Stimulated activated CD8-positive, alpha-beta memory T cell treated with anti-CD3 and anti-CD28 coated beads, Interleukin-12 subunit alpha, Interleukin-12 subunit beta, amount 100 ng/mL, for 24 hours (primary cell): ENCODE data around the gene TAB2.
"Not testable (repeated sequence)": the region's sequence is repeated elsewhere in the genome, so short reads cannot be mapped to it uniquely, and the experiment has no call there.

Experiments
- DNase-seq: peaks from one replicate; pipeline ENCODE4 v3.0.0-alpha.2; 2020; ENCODE audit errors: extremely low read depth

Gene TAB2

DNA sequence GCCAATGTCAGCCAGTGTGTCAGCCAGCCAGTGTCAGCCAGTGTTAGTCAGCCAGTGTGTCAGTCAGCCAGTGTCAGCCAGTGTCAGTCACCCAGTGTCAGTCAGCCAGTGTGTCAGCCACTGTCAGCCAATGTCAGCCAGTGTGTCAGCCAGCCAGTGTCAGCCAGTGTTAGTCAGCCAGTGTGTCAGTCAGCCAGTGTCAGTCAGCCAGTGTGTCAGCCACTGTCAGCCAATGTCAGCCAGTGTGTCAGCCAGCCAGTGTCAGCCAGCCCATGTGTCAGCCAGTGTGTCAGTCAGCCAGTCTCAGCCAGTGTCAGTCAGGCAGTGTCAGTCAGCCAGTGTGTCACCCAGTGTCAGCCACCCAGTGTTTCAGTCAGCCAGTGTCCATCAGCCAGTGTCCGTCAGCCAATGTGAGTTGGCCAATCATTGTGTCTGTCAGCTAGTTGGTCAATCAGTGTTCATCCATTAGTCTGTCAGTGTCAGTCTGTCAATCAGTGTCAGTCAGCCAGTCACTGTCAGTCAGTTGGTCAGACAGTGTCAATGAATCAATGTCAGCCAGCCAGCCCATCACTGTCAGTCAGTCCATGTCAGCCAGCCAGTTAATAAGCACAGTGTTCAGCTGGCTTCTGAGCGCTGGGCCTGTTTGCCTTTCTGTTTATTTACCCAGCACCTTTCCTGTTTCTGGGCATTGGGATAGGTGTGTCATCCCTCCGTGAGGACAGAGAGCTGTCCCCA lies 127.0 kb downstream of the TAB2 start:
- DNase-seq, result not testable (repeated sequence)

DNA sequence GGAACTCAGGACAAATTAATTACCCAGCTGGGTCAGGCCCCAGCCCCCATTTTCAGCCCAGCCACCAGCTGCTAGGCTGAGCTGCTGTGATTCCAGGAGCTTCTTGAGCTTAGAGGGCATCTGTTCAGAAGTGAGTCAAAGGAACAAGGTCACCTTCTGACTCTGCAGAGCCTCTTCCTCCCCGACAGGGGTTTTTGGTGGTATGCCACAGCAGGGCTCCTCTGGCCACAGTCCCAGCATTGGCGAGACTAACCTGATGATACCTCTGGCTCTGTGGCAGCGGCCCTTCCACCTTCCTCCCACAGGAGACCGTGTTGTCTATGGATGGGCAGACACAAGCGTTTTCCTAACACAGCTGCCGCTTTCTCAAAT lies 127.6 kb downstream of the TAB2 start:
- DNase-seq, result no peak

DNA sequence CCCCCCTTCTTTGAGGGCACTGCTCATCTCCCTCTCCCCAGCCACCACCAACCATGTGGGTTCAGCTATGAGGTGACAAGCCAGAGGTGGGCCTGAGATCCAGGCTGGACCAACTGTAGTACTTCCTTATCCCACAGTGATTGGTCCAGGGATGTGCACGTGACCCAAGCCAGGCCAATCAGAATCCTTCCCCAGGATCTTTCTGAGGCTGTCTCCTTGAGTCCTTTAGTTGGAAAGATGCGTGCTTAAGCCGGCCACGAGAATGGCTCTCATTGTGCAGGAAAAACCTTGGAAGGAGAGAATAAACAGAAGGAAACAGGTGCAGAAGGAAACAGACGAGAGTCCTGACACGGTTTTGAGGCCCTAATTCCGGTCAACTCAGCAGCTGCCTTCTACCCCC lies 128.1 kb downstream of the TAB2 start:
- no peak for DNase-seq

DNA sequence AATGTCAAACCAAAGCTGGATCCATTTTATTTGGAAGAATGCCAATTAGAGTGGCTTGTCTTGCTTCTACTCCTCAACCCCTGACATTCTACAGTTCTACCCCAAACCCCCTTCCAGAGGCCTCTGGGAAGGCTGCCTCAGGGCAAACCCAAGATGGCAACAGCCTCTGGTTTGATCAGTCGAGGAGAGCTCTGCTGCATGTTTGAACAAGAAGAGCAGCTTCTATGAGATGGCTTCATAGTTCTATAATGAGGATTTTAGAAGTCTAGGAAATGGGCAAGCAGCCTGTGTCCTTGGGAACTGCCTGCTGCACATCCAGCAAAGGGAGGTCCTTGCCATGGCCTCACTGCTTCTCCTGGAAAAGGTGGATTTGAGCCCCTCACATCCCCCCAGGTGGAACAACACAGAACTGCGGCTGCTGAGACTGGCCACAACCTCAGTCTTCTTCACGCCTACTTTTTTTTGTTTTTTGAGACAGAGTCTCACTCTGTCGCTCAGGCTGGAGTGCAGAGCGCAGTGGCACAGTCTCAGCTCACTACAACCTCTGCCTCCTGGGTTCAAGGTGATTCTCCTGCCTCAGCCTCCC lies 129.4 kb downstream of the TAB2 start:
- DNase-seq, result no peak

DNA sequence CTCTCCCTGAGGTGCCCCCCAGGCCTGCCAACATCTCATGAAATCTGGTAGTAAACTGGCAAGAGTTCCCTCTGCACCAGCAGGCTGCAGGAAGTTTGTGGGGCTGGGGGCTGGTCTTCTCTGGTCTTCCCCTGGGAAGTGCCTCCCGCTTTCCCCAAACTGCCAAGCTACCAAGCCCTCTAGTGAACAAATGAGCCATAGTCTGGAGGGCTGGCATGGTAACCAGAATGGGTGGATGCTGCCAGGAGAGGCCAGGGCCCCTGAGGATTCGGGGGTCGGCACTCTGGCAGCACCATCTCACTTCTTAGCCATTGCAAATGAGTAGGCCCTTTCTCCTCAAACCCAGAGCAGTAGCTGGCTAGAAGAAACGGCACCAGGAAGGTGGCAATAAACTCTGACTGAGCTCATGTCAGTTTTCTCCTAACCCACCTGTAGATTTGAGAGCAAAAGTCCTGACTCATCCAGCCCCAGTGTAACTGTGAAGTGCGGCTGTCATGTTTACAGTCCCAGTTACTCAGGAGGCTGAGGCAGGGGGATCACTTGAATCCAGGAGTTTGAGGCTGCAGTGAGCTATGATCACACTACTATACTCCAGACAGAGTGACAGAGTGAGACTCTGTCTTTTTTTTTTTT lies 131.4 kb downstream of the TAB2 start:
- no peak for DNase-seq

DNA sequence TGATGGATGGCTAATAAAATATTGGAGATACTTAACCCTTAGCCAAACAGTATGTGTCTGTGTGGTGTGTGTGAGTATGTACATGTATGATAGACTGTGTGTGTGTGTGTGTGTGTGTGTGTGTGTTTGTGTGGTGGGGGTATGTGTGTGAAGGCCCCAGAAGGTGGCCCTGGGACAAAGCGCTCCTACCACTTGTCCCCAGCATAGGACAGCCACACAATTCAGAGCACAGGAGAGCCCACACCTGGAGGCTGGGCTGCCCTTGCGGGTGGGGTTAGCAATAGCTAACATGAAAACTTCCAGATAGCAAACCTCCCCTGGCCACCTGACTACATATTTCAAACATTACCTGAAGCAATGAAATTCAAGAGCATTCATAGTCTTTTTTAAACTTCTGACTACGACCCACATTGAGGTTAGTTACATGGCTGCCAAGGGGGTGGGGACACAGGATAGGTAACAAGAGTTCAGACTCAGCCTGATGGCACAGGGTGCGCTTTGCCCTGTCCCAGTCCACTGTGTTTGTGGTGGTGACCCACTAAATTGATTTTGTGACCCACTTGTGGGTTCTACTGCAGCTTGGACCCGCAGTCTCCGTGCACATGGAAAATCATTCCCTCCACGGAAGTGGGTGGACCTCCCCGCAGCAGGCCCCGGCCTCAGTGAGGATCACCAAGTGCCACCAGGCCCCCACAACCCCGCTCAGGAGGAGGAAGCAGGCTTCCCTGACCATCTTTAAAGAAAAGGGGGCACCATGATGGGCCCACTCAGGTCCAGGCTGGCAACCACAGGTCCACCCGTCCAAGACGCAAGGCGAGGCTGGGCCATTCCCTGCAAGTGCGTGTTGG lies 132.5 kb downstream of the TAB2 start:
- DNase-seq, result no peak

DNA sequence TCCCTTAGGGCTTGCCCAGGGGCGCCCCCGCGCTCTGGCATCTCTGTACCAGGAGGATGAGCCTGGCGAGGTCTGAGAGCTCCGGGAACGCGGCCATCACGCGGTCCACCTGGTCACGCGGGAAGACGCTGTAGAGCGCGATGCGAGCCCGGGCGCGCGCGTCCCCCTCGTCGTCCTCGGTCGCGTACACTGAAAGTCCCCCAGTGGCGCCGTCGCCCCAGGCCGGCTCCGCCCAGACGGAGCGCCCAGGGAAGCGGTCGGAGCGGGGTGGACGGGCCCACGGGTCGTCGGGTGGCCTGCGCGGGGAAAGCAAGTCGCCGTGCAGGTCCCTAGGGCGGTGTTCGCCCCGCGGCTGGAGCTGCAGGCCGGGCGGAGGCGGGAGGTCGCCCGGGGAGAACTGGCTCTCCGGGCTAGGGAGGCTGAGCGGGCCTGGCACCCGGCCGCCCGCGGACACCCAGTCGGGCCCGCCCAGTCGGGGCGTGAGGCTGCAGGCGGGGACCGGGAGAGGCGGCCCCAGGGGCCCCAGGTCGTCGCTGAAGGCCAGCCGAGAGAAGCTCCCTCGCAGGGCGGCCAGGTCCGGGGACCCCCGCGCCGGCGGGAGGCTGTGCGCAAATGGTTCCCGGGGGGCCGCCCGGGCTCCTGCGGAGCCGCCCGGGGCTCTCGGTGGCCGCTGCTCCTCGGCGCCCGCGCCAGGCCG lies 133.3 kb downstream of the TAB2 start:
- DNase-seq, result no peak

DNA sequence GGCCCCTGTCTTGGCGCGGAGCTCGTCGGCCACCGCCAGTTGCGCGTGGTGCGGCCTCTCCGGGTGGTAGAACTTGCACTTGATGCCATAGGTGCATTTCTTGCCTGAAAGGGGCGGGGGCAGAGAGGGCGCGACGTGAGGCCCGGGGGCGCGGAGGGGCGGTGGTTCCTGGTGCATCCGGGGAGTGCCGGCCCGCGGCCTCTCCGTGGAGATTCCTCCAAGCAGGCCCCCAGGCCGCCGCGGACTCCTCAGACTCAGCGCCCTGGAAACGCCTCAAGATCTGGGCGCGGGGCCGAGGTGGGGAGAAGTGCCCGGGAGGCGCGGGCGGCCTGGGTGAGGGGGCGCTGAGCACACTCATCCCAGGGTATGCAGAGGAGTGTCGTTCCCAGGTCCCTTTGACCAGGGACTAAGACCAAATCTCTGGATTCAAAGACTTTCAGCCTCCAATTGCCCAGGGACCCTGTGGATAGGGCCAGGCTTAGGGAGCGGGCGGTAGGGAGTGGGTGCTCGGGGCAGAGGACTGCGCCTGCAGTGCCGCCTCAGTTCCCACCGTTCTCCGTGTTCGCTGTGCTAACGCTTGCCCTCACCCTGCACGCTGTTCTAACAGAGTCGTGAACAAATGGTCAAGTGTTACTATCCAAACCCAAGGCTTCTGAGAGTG lies 134.0 kb downstream of the TAB2 start:
- no peak for DNase-seq

DNA sequence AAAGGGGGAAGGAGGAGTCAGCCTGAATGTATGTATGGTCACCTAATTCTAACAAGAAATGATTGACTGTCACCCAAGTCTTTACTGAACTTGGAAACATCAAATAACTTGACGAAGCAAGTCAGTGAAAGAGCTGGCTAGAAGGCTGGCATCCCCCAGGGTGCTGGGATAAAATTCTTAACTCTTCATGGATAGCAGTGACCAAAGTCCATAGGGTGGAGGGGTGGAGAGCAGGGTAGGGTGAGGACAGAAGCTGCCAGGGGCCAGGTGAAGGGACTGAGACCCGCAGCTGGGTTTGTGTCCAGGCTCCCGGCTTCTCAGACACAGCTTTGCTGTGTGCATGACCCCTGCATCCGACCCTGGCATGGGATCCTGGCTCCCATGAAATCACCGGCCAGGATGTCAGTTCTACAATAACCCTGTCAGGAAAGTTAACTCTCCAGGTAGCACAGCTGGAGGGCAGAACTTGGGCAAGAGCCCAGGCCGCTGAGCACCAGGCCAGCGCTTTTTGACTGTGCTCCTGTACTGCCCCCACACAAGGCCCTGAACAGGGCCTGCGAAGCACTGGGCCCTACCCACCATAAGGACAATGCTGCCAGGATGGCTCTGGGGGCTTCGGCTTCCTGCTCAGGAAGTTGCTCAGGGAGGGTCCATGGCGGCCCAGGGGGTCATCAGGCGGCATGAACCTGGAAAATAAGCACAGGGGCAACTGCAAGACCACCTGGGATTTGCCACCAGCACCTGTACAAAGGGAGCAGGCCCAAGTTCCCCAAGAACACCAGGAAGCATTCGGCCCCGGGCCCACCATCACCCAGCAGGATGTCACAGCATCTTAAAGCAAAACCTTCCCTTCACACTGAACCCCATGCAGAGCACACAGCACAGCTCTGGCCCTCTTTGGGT lies 134.8 kb downstream of the TAB2 start:
- no peak for DNase-seq

DNA sequence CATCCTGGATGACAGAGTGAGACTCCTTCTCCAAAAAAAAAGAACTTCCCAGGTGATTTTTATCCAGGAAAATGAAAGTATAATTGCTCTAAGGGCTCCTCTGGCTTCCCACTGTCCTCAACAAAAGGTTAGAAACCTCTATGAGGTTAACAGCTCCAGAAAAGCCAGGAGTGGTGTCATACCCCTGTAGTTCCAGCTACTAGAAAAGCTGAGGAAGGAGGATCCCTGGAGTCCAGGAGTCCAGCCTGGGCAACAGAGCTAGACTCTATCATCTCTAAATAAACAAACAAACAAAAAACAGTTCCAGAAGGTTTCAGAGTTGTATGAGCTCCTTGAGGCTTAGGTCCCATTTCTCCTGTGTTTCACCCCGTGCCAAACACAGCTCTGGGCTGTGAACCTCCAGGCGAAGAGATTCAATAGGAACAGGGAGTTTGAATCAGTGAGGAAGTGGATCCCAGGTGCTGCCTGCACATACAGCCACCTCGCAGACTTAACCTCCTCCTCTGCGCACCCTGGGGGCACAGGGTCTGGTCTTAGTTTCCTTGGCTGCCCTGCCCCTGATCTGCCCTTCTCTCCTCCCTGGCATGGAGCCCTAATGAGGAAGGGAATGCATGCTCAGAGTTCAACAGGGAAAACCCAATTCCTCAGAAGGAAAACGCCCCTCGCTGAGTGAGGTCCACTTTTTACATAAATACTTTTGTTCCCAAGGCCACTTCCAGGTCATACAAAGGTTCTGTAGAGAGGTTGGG lies 136.3 kb downstream of the TAB2 start:
- DNase-seq, result no peak

DNA sequence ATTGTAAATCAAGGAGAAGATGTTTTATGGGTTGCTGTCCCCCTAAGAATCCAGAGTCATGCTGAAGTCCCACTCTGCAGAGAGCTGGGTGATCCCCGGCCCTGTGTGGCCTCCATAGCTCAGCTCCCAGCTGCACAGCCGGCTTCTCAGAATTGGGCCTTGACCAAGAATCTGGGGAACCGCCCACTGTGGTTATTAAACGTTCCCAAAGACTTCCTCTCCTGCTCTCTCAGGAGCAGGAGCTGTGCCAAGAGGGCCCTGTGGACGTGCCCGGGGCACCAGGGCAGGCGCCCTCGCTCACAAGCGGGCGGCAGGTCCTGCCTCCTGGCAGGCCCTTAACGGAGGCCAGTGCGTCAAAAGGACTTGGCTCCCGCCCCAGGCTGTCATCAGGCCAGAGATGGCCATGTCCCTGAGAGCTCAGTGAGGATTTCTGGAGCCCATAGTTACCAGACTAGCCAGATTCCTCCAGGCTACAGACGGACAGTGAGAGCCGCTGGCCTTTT lies 136.9 kb downstream of the TAB2 start:
- DNase-seq, result no peak

DNA sequence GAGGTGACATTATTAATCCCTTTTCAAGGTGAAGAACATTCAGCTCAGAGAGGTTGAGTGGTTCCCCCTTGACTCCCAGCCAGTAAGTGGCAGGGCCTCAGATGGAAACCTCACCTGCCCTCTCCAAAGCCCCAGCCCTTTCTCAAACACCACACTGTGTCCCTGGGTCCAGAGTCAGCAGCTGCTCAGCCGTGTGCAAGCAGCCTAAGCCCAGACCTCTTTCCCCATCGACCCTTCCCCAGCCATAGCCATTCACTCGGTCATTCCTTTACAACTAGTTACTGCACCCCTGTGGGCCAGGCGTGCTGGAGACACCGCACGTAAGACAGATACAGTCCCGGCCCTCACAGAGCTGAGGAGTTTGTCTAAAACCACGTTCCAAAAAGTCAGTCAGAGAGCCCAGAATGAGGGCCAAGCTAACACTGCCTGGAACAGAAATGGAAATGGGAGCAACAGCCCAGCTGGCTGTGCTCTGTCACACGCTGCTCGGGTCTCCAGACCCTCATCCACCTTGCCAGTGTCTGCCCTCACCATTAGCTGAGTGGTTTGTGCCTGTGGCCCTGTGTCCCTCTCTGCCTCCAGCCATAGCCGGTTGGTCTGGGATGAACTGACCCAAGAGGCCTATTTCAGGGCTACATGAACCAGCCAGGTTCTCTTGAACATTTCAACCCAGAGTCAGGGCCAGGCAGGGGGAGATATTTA lies 137.7 kb downstream of the TAB2 start:
- DNase-seq, result no peak

DNA sequence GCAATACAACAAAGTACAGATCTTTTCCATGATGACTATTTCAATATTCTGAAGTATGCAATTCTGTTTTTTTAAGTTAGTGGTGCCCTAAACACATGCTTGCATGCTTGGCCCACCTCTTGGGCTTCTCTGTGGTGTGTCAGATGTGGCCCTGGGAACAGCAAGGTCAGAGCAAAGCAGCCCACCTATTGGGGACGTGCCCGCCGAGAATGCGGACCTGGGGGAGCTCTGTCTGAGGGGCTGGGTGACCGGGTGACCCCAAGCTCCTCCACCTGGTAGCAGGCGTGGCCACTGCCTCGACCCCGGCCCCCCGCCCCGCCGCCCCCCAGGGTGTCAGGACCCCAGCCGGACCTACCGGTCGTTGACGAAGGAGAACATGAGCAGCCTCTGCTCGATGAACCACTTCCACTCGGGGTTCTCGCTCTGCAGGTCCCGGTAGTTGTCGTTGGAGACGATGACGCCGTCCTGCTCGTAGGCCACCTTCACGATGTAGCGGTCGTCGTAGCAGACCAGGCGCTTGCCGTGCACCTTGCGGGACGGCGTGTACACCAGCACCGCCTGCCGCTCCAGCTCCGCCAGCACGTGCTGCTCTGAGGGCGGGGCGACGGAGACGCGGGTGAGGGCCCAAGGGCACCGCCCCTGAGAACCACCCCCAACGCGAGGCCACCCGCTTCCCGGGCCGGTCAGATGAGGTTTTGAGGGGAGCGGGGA lies 139.0 kb downstream of the TAB2 start:
- no peak for DNase-seq

DNA sequence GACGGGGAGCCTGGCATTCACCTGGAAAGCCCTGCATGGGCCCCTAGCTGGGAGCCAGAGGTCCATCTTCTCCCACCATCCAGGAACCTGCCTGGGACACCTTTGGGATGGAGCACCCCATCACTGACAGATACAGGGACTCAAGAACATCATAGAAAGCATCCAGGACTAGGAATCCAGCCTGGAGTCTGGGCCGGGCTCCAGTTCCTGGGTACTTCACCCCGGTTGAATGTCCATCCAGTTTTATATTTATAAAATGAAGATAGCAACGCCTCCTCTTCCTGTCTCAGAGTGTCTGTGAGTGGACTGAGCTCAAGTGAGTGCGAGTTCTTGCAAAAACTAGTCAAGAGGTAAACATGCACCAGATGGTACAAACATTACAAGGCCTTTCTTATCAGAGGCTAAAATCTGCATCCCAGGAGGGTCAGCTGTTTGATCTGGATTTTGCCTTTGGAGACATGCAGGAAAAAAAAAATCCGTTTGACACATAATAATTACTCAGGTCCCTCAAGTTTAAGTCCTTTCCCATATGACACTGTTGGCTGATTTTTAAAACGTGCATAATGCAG lies 139.9 kb downstream of the TAB2 start:
- no peak for DNase-seq

DNA sequence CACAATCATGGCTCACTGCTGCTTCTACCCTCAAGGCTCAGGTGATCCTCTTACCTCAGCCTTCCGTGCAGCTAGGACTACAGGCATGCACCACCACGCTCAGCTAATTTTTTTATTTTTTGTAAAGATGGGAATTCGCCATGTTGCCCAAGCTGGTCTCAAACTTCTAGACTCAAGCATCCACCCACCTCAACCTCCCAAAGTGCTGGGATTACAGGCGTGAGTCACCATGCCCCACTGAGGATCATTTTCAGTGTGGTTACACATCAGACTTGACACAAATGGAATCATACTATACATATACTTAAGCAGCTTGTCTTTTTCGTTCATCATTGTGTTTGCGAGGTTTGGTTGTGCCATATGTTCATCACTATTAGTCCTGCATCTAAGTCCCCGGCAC lies 140.7 kb downstream of the TAB2 start:
- DNase-seq, result no peak

DNA sequence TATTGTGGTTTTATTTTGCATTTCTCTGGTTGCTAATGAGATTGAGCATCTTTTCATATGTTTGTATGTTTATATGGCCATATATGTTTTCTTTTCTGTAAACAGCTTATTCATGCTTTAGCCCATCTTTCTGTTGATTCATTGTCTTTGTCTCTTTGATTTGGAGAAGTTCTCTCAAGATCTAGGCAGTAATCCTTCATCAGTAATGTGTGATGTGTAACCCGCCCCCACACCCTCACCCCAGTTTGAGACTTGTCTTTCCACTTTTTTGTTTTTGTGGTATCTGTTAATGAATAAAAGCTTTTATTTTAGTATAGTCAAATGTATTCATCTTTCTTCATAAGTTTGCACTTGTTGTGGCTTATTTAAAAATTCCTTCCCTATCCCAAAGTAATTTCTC lies 141.3 kb downstream of the TAB2 start:
- no peak for DNase-seq

DNA sequence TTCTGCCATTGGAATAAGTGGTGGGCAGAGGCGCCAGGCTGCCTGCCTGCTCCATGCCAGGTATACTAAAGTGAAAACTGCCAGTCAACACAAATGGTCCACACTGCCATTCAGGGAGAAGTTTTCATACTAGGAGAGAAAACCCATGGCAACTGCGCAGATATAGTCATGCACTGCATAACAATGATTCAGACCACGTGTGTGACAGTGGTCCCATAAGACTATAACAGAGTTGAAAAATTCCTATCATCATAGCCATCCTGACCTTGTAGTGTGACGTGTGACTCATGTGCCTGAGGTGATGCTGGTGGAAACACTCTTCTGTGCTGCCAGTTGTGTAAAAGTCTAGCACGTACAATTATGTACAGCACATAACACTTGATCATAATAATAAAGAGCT lies 142.2 kb downstream of the TAB2 start:
- DNase-seq, result no peak

DNA sequence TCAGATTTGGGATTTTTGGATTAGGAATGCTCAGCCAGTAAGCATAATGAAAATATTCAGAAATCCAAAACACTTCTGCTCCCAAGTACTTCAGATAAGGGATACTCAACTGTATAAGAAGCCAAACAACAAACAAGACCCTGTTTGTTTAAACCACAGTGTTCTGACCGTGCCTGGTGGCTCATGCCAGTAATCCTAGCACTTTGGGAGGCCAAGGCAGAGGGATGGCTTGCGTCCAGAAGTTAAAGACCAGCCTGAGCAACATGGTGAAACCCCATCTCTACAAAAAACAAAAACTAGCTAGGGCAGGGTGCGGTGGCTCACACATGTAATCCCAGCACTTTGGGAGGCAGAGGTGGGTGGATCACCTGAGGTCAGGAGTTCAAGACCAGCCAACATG lies 142.7 kb downstream of the TAB2 start:
- not testable (repeated sequence) for DNase-seq
